GM12878 (cell line): ENCODE results near the gene DACT3. TPM values are rescaled to one million over a fixed set of nuclear protein-coding genes. Genes with fewer than 3 reads are reported as not detected.

Source experiments
- ATAC-seq: fragments of 200-7000 bp; cut with Tn5 transposase; 3 replicates; pipeline ENCODE4 v1.9.1; 2020; ENCODE audit warnings: mild to moderate bottlenecking, moderate library complexity
- BruUV-seq: library from RNA; stranded (reverse); fragments of 400-500 nt; replicated peaks from 2 replicates; lab custom pipeline; 2021; lab: Mats Ljungman, UMichigan
- CTCF ChIA-PET: fragments of 300-600 bp; sonication (Branson Sonifier 250); formaldehyde crosslinking; extraction: SDS; loops from one replicate; lab custom pipeline; 2021; ENCODE audit warnings: inconsistent platforms; lab: Yijun Ruan, JAX
- POLR2A ChIA-PET: fragments of 350-600 bp; formaldehyde crosslinking; extraction: SDS; loops from one replicate; lab custom pipeline; 2021; ENCODE audit warnings: inconsistent platforms; lab: Charles Lee
- RAD21 ChIA-PET: fragments of 300-600 bp; sonication (Branson Sonifier 250); formaldehyde crosslinking; loops from one replicate; lab custom pipeline; 2023; ENCODE audit warnings: antibody characterized with exemption; ENCODE audit not compliant: unreplicated experiment; lab: Charles Lee
- SMC1A ChIA-PET: fragments of 300-600 bp; sonication (Branson Sonifier 250); formaldehyde crosslinking; loops from one replicate; lab custom pipeline; 2023; ENCODE audit not compliant: unreplicated experiment, uncharacterized antibody; lab: Charles Lee
- DNase-seq: peaks from one replicate; pipeline ENCODE4 v3.0.0-alpha.2; 2011; ENCODE audit warnings: low read depth, low spot score
- FAIRE-seq: peaks from 3 replicates; lab custom pipeline; 2011; peaks lifted over from hg19 to GRCh38; lab: Jason Lieb, UNC
- H2AFZ ChIP-seq: 2 replicates; pipeline ENCODE4 v1.6.0; 2011; ENCODE audit warnings: low read depth, low read length, control low read depth; ENCODE audit not compliant: control insufficient read depth
- H3K27ac ChIP-seq: 2 replicates; pipeline ENCODE4 v1.5.1; 2011; ENCODE audit warnings: control low read depth; ENCODE audit not compliant: control insufficient read depth, insufficient read depth
- H3K27me3 ChIP-seq, 2 experiments: replicated peaks in 1 of 2; 2 replicates each; pipeline versions ENCODE4 v1.6.0 to v1.6.1; 2011; ENCODE audit warnings: low read length in 1 of 2; ENCODE audit not compliant: control insufficient read depth in 2 of 2, insufficient read depth in 2 of 2
- H3K36me3 ChIP-seq, 2 experiments: 2 replicates each; pipeline ENCODE4 v1.5.1; 2011; ENCODE audit warnings: low read length in 1 of 2; ENCODE audit not compliant: control insufficient read depth in 2 of 2, insufficient read depth in 2 of 2
- H3K4me1 ChIP-seq: 2 replicates; pipeline ENCODE4 v1.6.1; 2011; ENCODE audit warnings: mild to moderate bottlenecking, low read length, moderate library complexity, mixed read lengths; ENCODE audit not compliant: control insufficient read depth, insufficient read depth
- H3K4me2 ChIP-seq: 2 replicates; pipeline ENCODE4 v1.6.0; 2011; ENCODE audit warnings: control low read depth; ENCODE audit not compliant: control insufficient read depth, insufficient read depth
- H3K4me3 ChIP-seq: fragments of 200-600 bp; sonication (generic); 2 replicates; pipeline ENCODE4 v1.5.1; 2016
- H3K79me2 ChIP-seq: 2 replicates; pipeline ENCODE4 v1.6.0; 2011; ENCODE audit warnings: low read length; ENCODE audit not compliant: control insufficient read depth, insufficient read depth
- H3K9ac ChIP-seq: 2 replicates; pipeline ENCODE4 v1.8.0; 2011; ENCODE audit warnings: low read length, control low read depth, mixed read lengths; ENCODE audit not compliant: control insufficient read depth, insufficient read depth
- H3K9me3 ChIP-seq: replicated peaks from 3 replicates; pipeline ENCODE4 v1.5.1; 2011; ENCODE audit warnings: mild to moderate bottlenecking, low read length; ENCODE audit not compliant: control insufficient read depth, insufficient read depth
- H4K20me1 ChIP-seq: 2 replicates; pipeline ENCODE4 v1.6.0; 2011; ENCODE audit not compliant: control insufficient read depth, insufficient read depth
- CHD1 ChIP-seq: IDR thresholded peaks from 2 replicates; pipeline ENCODE4 v1.6.1; 2012; ENCODE audit warnings: low read depth, low read length, improper control_type of control experiment
- CHD4 ChIP-seq: fragments of 200-600 bp; sonication (generic); IDR thresholded peaks from 2 replicates; pipeline ENCODE4 v1.6.1; 2016; ENCODE audit warnings: mild to moderate bottlenecking
- HCFC1 ChIP-seq: fragments of 150-350 bp; IDR thresholded peaks from 2 replicates; pipeline ENCODE4 v1.6.1; 2014; ENCODE audit warnings: low read length
- KLF5 ChIP-seq: fragments of 450-650 bp; IDR thresholded peaks from 2 replicates; pipeline ENCODE4 v1.6.1; 2014; ENCODE audit warnings: mild to moderate bottlenecking; ENCODE audit not compliant: partially characterized antibody
- NFIC ChIP-seq: IDR thresholded peaks from 2 replicates; pipeline ENCODE4 v1.6.1; 2012; ENCODE audit warnings: low read depth, mild to moderate bottlenecking, inconsistent platforms, low read length, moderate library complexity
- RAD21 ChIP-seq: IDR thresholded peaks from 2 replicates; pipeline ENCODE4 v1.6.1; 2011; ENCODE audit warnings: mild to moderate bottlenecking, low read depth, low read length, moderate library complexity; ENCODE audit not compliant: insufficient read depth
- SIN3A ChIP-seq: IDR thresholded peaks from 2 replicates; pipeline ENCODE4 v1.6.1; 2012; ENCODE audit warnings: low read depth, low read length, improper control_type of control experiment
- SMARCA5 ChIP-seq: fragments of 450-650 bp; IDR thresholded peaks from 2 replicates; pipeline ENCODE4 v1.6.1; 2017; ENCODE audit warnings: mild to moderate bottlenecking
- ZNF24 ChIP-seq: fragments of 450-650 bp; IDR thresholded peaks from 2 replicates; pipeline ENCODE4 v1.6.1; 2017; ENCODE audit warnings: antibody characterized with exemption, mild to moderate bottlenecking
- ZZZ3 ChIP-seq: IDR thresholded peaks from 2 replicates; pipeline ENCODE4 v1.6.1; 2011; ENCODE audit warnings: low read depth; ENCODE audit not compliant: control insufficient read depth, insufficient read length
- WGBS: methylation state at CpG from one replicate; pipeline ENCODE4 v1.1.6; 2016; ENCODE audit warnings: low lambda C conversion rate; ENCODE audit not compliant: insufficient replicate concordance, insufficient coverage; ENCODE audit errors: missing lambda C conversion rate; 5-methylcytosine and 5-hydroxymethylcytosine counted together
- in situ Hi-C: fragments of 300-500 bp; cut with MboI; formaldehyde crosslinking; loops from 9 replicates; pipeline ENCODE4 v1.14.3; 2018; ENCODE audit warnings: mixed read lengths
- intact Hi-C: fragments of 100-400 bp; cut with micrococcal nuclease; formaldehyde crosslinking; loops from one replicate; pipeline ENCODE4 v1.14.2; 2022; ENCODE audit not compliant: unreplicated experiment
- polyA plus RNA-seq, 11 experiments: library from polyadenylated mRNA; depleted of rRNA in 4 of 11; unstranded in 6 of 11; stranded (reverse) in 5 of 11; fragments of >200 nt; fragmentation: Nextera tagmentation in 4 of 11; fragmentation: Illumina TruSeq in 1 of 11; extraction: Ambion mirVana in 4 of 11; extraction: Trizol in 1 of 11; gene quantifications; 1 replicate in 1 of 11; 2 replicates in 10 of 11; pipeline versions ENCODE4 v1.2.1 to v1.2.3, GENCODE V29; 2011 to 2016; ENCODE audit warnings: inconsistent platforms in 2 of 11, missing spikeins in 2 of 11, low read depth in 1 of 11
- total RNA-seq, 4 experiments: library from RNA; depleted of rRNA in 3 of 4; stranded (reverse); fragments of >200 nt in 3 of 4; fragmentation: Illumina TruSeq in 1 of 4; extraction: Trizol in 1 of 4; gene quantifications; 2 replicates each; pipeline versions ENCODE4 v1.2.1 to v1.2.3, GENCODE V29; 2013 to 2021
- TF ChIP-seq, protein P1 (sequence below), 3 experiments: IDR thresholded peaks in 2 of 3; conservative IDR thresholded peaks in 1 of 3; 2 replicates each; pipeline ENCODE4 v1.5.1; 2011; ENCODE audit warnings: low read depth in 3 of 3, low read length in 3 of 3, mild to moderate bottlenecking in 3 of 3, control low read depth in 2 of 3, moderate library complexity in 2 of 3, inconsistent platforms in 1 of 3, mixed read lengths in 1 of 3; ENCODE audit not compliant: control insufficient read depth in 2 of 3, insufficient read depth in 1 of 3; ENCODE audit errors: extremely low read depth in 1 of 3
- TF ChIP-seq, protein P2 (sequence below): IDR thresholded peaks from 2 replicates; pipeline ENCODE4 v1.6.1; 2011; ENCODE audit warnings: mild to moderate bottlenecking, low read depth, low read length, moderate library complexity; ENCODE audit not compliant: insufficient replicate concordance

DACT3 gene
- total and polyA plus RNA-seq, 10 of the 15 experiments (the other 5 are each of a cell fraction or from before 2014, with no cell fraction given), result 0.05 to 2.5 (median 0.35) TPM; not detected in 1

DNA sequence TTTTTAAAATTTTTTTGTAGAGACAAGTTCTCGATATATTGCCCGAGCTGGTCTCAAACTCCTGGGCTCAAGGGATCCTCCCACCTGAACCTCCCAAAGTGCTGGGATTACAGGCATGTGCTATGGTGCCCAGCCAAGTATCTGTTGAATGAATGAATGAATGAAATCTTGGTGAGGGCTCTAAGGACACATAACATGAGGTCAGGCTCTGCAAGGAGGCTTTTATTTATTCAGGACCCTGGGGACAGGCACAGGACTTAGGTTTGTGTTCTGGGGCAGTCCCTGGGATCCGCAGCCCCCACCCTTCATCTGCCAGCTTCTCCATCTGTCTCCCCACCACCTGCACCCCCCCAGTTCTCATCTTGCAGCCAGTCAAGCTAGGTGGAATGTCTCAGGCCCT is 40.7 kb downstream of the DACT3 start:
- Histone ChIP-seq H3K27ac (peak overlapping the region; percentile 85), H3K27me3 (no peaks in the 10 kb centered on the region), H3K79me2 (peaks cover 32% of the 10 kb centered on the region), H3K4me1 (peaks cover 47% of the 10 kb centered on the region), H4K20me1 (no peaks in the 10 kb centered on the region), H3K4me2 (peak overlapping the region; percentile 72; the same call in 1 of the 2 replicates), H3K4me3 (peak overlapping the region; percentile 23; the same call in 1 of the 2 replicates), H3K9me3 (no peaks in the 10 kb centered on the region), H3K36me3 (no peaks in the 10 kb centered on the region), H2AFZ (no peak overlapping the region), H3K9ac (peak overlapping the region; percentile 7; the same call in 1 of the 2 replicates)
- no peak for DNase-seq
- intact Hi-C loops (no loop called here), in situ Hi-C loops (no loop called here)
- ATAC-seq, result no peak
- BruUV-seq, result TSS peak; percentile 95
- RAD21 ChIA-PET, result interaction anchor here (0.6 to 11.8 kb wide), 6 partner anchors 8 to 95 kb away, joined by 3 to 245 read pairs (median 10); partner anchors contain the start of gene DACT3
- POLR2A ChIA-PET, result interaction anchor here (0.7 to 7.7 kb wide), 4 partner anchors 17 to 655 kb away, joined by 3 to 72 read pairs (median 17); partner anchors contain the start of genes CALM3, DACT3 and INAFM1
- WGBS, result 0% methylated on average over 3 of the region's 3 CpGs
- FAIRE-seq, result no peak
- TF ChIP-seq SMARCA5, result 0 out of 2 replicates have a peak, but pooled peaks have one; percentile 45
- TF ChIP-seq ZNF24, result peak; percentile 79
- no peak for TF ChIP-seq ZZZ3
- SMC1A ChIA-PET, result interaction anchor here (0.9 to 17.6 kb wide), 6 partner anchors 10 to 98 kb away, joined by 3 to 286 read pairs (median 10); partner anchors contain the start of genes CALM3 and DACT3
- CTCF ChIA-PET, result interaction anchor here (0.5 to 13.7 kb wide), 12 partner anchors 9 to 109 kb away, joined by 3 to 434 read pairs (median 6); partner anchors contain the start of genes CALM3, DACT3 and PTGIR

DNA sequence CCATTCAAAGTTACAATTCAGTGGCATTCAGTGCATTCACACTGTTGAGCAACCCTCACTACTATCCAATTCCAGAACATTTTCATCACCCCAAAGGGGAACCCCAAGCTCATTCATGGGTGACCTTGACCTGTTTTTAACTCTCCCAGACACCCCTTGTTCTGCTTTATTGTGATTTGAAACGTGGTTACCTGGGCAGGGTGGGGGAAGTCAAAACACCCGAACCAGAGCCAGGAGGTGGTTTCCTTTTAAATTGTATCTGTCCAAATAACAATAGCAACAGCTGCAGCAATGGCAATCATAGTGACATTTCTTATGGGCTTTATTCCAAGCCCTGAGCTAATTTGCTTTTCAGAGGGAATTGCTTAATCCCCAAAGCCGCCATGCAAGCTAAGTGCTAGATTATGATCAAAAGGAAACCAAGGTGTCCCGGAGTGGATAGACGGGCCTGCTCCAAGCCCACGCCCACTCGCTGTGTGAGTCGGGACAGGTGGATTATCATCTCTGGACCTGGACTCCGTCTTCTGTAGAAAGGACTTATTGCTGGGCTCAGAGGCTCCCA is 42.2 kb downstream of the DACT3 start:
- peaks cover 27% of the 10 kb centered on the region for H3K79me2 ChIP-seq
- in situ Hi-C loops, result no loop called here
- H3K9me3 ChIP-seq, result no peaks in the 10 kb centered on the region
- no peaks in the 10 kb centered on the region for H3K36me3 ChIP-seq
- CTCF ChIA-PET, result interaction anchor here (1.0 to 13.7 kb wide), 5 partner anchors 10 to 103 kb away, joined by 3 to 434 read pairs (median 8); partner anchors contain the start of genes DACT3 and PTGIR
- ATAC-seq, result peak; percentile 63
- POLR2A ChIA-PET, result interaction anchor here (0.6 to 7.7 kb wide), 8 partner anchors 10 to 271 kb away, joined by 3 to 72 read pairs (median 4); partner anchors contain the start of genes CALM3 and DACT3
- RAD21 ChIA-PET, result interaction anchor here (0.6 to 11.8 kb wide), 10 partner anchors 10 to 222 kb away, joined by 3 to 245 read pairs (median 4); partner anchors contain the start of genes CALM3 and DACT3
- peak overlapping the region; percentile 41; the same call in 1 of the 2 replicates for H3K9ac ChIP-seq
- BruUV-seq, result TSS peak; percentile 78
- intact Hi-C loops, result no loop called here
- H4K20me1 ChIP-seq, result no peaks in the 10 kb centered on the region
- no peak overlapping the region for H2AFZ ChIP-seq
- H3K4me2 ChIP-seq, result peak overlapping the region; percentile 71
- H3K27ac ChIP-seq, result peak overlapping the region; percentile 85
- H3K27me3 ChIP-seq, result no peaks in the 10 kb centered on the region
- SMC1A ChIA-PET, result interaction anchor here (0.6 to 17.6 kb wide), 7 partner anchors 8 to 734 kb away, joined by 3 to 286 read pairs (median 5); partner anchors contain the start of genes CALM3 and DACT3
- DNase-seq, result peak; percentile 77
- peaks cover 39% of the 10 kb centered on the region for H3K4me1 ChIP-seq
- WGBS, result 48% methylated on average over 9 of the region's 9 CpGs
- H3K4me3 ChIP-seq, result peak overlapping the region; percentile 46; the same call in 1 of the 2 replicates
- peak; percentile 81 for FAIRE-seq
- TF ChIP-seq KLF5 (no peak), CHD4 (no peak), CHD1 (no peak), RAD21 (no peak), HCFC1 (no peak), SIN3A (0 out of 2 replicates have a peak, but pooled peaks have one; percentile 41), ZNF24 (no peak), NFIC (peak; percentile 77)
- TF ChIP-seq, protein P1, sequence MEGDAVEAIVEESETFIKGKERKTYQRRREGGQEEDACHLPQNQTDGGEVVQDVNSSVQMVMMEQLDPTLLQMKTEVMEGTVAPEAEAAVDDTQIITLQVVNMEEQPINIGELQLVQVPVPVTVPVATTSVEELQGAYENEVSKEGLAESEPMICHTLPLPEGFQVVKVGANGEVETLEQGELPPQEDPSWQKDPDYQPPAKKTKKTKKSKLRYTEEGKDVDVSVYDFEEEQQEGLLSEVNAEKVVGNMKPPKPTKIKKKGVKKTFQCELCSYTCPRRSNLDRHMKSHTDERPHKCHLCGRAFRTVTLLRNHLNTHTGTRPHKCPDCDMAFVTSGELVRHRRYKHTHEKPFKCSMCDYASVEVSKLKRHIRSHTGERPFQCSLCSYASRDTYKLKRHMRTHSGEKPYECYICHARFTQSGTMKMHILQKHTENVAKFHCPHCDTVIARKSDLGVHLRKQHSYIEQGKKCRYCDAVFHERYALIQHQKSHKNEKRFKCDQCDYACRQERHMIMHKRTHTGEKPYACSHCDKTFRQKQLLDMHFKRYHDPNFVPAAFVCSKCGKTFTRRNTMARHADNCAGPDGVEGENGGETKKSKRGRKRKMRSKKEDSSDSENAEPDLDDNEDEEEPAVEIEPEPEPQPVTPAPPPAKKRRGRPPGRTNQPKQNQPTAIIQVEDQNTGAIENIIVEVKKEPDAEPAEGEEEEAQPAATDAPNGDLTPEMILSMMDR (IDR thresholded peaks at IDR 0.05 in 2 of 3, conservative IDR thresholded peaks at IDR 0.05 in 1 of 3; ENCODE audit: control insufficient read depth in 2 of 3, extremely low read depth in 1 of 3, insufficient read depth in 1 of 3, low read depth in 3 of 3, low read length in 3 of 3), result no peak
- TF ChIP-seq, protein P2, sequence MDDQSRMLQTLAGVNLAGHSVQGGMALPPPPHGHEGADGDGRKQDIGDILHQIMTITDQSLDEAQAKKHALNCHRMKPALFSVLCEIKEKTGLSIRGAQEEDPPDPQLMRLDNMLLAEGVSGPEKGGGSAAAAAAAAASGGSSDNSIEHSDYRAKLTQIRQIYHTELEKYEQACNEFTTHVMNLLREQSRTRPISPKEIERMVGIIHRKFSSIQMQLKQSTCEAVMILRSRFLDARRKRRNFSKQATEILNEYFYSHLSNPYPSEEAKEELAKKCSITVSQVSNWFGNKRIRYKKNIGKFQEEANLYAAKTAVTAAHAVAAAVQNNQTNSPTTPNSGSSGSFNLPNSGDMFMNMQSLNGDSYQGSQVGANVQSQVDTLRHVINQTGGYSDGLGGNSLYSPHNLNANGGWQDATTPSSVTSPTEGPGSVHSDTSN, result no peak
